ENCODE results near the gene TMEM82. TPM values are rescaled to one million over a fixed set of nuclear protein-coding genes. Genes with fewer than 3 reads are reported as not detected.

TMEM82 gene
- total and polyA plus RNA-seq, 2 donors from 2014 or later: 2.0 to 25.4 TPM

- Histone ChIP-seq H3K36me3 (ENCODE audit: control insufficient read depth in 2 of 3, insufficient read depth in 3 of 3, low read length in 3 of 3) (peaks cover 0 to 14% (median 8%) of the 10 kb centered on the region in 3 donors), H3K4me1 (ENCODE audit: control insufficient read depth in 2 of 3, insufficient read depth in 2 of 3, low read depth in 1 of 3, low read length in 3 of 3) (peaks cover 0 to 9% (median 0%) of the 10 kb centered on the region in 3 donors), H3K27me3 (ENCODE audit: control insufficient read depth, insufficient read depth, low read length) (no peaks in the 10 kb centered on the region), H3K4me3 (ENCODE audit: low read length in 3 of 3) (no peak overlapping the region), H3K9ac (ENCODE audit: low read length in 3 of 3) (no peak overlapping the region), H3K9me3 (ENCODE audit: control insufficient read depth in 2 of 3, insufficient read depth in 1 of 3, low read length in 3 of 3) (no peaks in the 10 kb centered on the region), H3K27ac (ENCODE audit: low read depth in 2 of 2, low read length in 2 of 2) (no peak overlapping the region)
- no peak for TF ChIP-seq CTCF (IDR thresholded peaks at IDR 0.05; ENCODE audit: borderline replicate concordance, extremely low read depth, insufficient read depth)
- intact Hi-C loops (cut with DNase I): no loop called here
- DNase-seq (no peak), FAIRE-seq (no peak)
These were observed 27.7 kb upstream of the TMEM82 start for GRCh38 chr1:15714406-15715136.

- intact Hi-C loops (cut with DNase I): no loop called here
- no peak overlapping the region for H3K9ac ChIP-seq (ENCODE audit: low read length in 3 of 3)
- H3K4me1 ChIP-seq (ENCODE audit: control insufficient read depth in 2 of 3, insufficient read depth in 2 of 3, low read depth in 1 of 3, low read length in 3 of 3): peaks cover 0 to 7% (median 0%) of the 10 kb centered on the region in 3 donors
- H3K9me3 ChIP-seq (ENCODE audit: control insufficient read depth in 2 of 3, insufficient read depth in 1 of 3, low read length in 3 of 3): no peaks in the 10 kb centered on the region
- no peak for TF ChIP-seq CTCF (IDR thresholded peaks at IDR 0.05; ENCODE audit: borderline replicate concordance, extremely low read depth, insufficient read depth)
- no peak for FAIRE-seq
- peaks cover 2 to 26% (median 15%) of the 10 kb centered on the region in 3 donors for H3K36me3 ChIP-seq (ENCODE audit: control insufficient read depth in 2 of 3, insufficient read depth in 3 of 3, low read length in 3 of 3)
- no peak overlapping the region for H3K27ac ChIP-seq (ENCODE audit: low read depth in 2 of 2, low read length in 2 of 2)
- no peaks in the 10 kb centered on the region for H3K27me3 ChIP-seq (ENCODE audit: control insufficient read depth, insufficient read depth, low read length)
- no peak overlapping the region for H3K4me3 ChIP-seq (ENCODE audit: low read length in 3 of 3)
- no peak for DNase-seq
These were observed 24.7 kb upstream of the TMEM82 start for GRCh38 chr1:15717418-15718125.

GRCh38 chr1:15718199-15718601, 24.1 kb upstream of the TMEM82 start:
- peaks cover 2 to 26% (median 15%) of the 10 kb centered on the region in 3 donors for H3K36me3 ChIP-seq (ENCODE audit: control insufficient read depth in 2 of 3, insufficient read depth in 3 of 3, low read length in 3 of 3)
- DNase-seq (no peak), FAIRE-seq (no peak)
- no peak overlapping the region for H3K4me3 ChIP-seq (ENCODE audit: low read length in 3 of 3)
- H3K27me3 ChIP-seq (ENCODE audit: control insufficient read depth, insufficient read depth, low read length): no peaks in the 10 kb centered on the region
- H3K9me3 ChIP-seq (ENCODE audit: control insufficient read depth in 2 of 3, insufficient read depth in 1 of 3, low read length in 3 of 3): no peaks in the 10 kb centered on the region
- H3K4me1 ChIP-seq (ENCODE audit: control insufficient read depth in 2 of 3, insufficient read depth in 2 of 3, low read depth in 1 of 3, low read length in 3 of 3): peaks cover 0 to 7% (median 0%) of the 10 kb centered on the region in 3 donors
- no peak overlapping the region for H3K9ac ChIP-seq (ENCODE audit: low read length in 3 of 3)
- intact Hi-C loops (cut with DNase I): no loop called here
- no peak overlapping the region for H3K27ac ChIP-seq (ENCODE audit: low read depth in 2 of 2, low read length in 2 of 2)
- TF ChIP-seq CTCF (IDR thresholded peaks at IDR 0.05; ENCODE audit: borderline replicate concordance, extremely low read depth, insufficient read depth): no peak
